RPMI7951 (cell line): ENCODE results near the gene ISG15. TPM values are rescaled to one million over a fixed set of nuclear protein-coding genes. Genes with fewer than 3 reads are reported as not detected.
"Not testable (repeated sequence)": the region's sequence is repeated elsewhere in the genome, so short reads cannot be mapped to it uniquely, and the experiment has no call there.

ENCODE experiments used
- DNase-seq: peaks from one replicate; pipeline ENCODE4 v3.0.0-alpha.2; 2012; ENCODE audit warnings: low read depth
- total RNA-seq: library from RNA; depleted of rRNA; stranded (reverse); fragments of >200 nt; shearing (Covaris generic); gene quantifications from 2 replicates; pipeline ENCODE4 v1.2.3, GENCODE V29; 2014

ISG15 gene
- total RNA-seq, 1 experiment from 2014 or later: 77.9 TPM

DNA sequence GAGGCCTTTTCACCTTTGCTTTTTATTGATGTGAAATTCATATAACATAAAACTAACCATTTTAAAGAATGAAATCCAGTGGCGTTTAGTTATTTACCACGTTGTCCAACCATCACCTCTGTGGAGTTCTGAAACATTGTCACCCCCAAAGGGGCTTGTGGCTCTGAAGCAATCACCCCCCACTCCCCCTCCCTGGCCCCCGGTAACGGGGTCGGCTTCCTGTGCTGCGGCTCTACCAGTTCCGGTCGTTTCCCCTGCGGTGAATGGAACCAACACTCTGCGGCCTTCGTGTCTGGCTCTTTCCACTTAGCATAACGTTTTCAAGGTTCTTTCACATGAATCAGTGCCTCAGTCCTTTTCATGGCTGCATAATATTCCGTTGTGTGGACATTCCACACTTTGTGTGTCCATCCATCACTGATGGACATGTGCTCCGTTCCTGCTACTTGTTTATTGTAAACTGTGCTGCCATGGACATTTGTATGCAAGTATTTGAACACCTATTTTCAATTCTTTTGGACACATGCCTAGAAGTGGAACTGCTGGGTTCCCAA lies 1.8 kb upstream of the ISG15 start:
- DNase-seq: no peak

DNA sequence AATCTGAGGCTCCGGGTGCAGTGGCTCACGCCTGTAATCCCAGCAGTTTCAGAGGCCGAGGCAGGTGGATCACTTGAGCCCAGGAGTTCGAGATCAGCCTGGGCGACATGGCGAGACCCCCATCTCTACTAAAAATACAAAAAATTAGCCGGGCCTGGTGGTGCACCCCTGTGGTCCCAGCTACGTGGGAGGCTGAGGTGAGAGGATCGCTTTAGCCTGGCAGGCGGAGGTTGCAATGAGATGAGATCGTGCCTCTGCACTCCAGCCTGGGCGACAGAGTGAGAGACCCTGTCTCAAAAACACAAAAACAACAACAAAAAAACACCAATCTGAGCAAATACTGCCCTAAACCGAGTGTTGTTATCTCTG lies 577 bp upstream of the ISG15 start:
- DNase-seq: not testable (repeated sequence)

DNA sequence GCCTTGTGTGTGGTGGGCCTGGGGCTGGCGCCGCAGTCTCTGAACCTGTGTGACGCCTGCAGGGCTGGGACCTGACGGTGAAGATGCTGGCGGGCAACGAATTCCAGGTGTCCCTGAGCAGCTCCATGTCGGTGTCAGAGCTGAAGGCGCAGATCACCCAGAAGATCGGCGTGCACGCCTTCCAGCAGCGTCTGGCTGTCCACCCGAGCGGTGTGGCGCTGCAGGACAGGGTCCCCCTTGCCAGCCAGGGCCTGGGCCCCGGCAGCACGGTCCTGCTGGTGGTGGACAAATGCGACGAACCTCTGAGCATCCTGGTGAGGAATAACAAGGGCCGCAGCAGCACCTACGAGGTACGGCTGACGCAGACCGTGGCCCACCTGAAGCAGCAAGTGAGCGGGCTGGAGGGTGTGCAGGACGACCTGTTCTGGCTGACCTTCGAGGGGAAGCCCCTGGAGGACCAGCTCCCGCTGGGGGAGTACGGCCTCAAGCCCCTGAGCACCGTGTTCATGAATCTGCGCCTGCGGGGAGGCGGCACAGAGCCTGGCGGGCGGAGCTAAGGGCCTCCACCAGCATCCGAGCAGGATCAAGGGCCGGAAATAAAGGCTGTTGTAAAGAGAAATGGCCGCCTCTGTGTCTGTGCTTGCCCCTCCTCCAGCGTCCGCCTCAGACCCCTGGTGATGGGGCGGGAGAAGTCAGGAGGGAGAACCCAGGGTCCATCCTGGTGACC lies 788 bp downstream of the ISG15 start:
- DNase-seq: no peak

DNA sequence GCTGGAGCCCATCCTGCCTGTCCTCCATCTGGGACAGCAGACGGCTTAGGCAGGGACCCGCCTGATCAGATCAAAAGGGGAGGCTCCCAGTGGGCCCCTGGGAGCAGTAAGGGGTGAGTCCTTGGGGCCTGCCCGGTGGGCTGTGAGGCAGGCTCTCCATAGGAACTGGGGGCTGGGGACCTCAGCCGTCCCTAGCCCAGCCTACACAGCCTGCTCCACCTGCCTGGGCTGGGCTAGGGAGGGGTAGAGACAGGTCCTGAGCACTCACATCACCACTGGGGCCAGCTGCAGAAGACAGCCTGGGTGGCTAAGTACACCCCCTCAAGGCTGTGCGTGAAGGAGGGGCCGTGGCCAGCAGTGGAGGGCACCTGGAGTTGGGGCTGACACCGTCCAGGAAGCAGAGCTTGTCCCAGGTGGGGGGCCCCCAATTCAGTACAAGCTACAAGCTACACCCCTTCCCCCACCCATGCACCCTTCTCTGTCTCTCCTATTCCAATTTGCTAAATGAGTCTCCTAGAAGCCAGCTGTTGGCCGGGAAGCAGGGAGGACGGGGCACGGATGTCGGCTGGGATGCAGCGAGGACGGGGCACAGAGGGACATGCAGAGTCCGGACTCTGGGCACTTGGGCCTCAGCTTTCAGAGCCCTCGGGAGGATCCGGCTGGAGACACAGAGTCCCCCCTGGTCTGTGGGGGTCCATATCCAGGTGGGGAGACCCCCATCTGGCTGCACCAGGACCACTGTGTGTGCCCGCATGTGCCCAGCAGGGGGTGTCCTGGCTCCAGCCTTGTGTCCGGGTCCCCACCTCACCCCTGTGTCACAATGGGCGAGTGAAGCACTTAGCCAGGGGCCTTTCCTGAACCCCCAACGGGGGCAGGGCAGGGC lies 1.7 kb downstream of the ISG15 start:
- no peak for DNase-seq

DNA sequence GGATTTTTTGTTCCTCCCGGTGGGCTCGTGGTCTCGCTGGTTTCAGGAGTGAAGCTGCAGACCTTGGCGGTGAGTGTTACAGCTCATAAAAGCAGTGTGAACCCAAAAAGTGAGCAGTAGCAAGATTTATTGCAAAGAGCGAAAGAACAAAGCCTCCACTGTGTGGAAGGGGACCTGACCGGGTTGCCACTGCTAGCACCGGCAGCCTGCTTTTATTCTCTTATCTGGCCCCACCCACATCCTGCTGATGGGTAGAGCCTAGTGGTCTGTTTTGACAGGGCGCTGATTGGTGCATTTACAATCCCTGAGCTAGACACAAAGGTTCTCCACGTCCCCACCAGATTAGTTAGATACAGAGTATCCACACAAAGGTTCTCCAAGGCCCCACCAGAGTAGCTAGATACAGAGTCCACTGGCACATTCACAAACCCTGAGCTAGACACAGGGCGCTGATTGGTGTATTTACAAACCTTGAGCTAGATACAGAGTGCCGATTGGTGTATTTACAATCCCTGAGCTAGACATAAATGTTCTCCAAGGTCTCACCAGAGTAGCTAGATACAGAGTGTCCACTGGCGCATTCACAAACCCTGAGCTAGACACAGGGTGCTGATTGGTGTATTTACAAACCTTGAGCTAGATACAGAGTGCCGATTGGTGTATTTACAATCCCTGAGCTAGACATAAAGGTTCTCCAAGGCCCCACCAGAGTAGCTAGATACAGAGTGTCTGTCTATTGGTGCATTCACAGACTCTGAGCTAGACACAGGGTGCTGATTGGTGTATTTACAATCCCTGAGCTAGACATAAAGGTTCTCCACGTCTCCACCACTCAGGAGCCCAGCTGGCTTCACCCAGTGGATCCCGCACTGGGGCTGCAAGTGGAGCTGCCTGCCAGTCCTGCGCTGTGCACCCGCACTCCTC lies 4.4 kb downstream of the ISG15 start:
- not testable (repeated sequence) for DNase-seq

DNA sequence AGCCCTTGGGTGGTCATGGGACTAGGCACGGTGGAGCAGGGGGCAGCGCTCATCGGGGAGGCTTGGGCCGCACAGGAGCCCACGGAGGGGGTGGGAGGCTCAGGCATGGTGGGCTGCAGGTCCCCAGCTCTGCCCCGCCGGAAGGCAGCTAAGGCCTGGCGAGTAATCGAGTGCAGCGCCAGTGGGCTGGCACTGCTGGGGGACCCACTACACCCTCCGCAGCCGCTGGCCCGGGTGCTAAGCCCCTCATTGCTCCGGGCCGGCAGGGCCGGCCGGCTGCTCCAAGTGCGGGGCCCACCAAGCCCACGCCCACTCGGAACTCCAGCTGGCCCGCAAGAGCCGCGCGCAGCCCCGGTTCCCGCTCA lies 5.0 kb downstream of the ISG15 start:
- DNase-seq: not testable (repeated sequence)

DNA sequence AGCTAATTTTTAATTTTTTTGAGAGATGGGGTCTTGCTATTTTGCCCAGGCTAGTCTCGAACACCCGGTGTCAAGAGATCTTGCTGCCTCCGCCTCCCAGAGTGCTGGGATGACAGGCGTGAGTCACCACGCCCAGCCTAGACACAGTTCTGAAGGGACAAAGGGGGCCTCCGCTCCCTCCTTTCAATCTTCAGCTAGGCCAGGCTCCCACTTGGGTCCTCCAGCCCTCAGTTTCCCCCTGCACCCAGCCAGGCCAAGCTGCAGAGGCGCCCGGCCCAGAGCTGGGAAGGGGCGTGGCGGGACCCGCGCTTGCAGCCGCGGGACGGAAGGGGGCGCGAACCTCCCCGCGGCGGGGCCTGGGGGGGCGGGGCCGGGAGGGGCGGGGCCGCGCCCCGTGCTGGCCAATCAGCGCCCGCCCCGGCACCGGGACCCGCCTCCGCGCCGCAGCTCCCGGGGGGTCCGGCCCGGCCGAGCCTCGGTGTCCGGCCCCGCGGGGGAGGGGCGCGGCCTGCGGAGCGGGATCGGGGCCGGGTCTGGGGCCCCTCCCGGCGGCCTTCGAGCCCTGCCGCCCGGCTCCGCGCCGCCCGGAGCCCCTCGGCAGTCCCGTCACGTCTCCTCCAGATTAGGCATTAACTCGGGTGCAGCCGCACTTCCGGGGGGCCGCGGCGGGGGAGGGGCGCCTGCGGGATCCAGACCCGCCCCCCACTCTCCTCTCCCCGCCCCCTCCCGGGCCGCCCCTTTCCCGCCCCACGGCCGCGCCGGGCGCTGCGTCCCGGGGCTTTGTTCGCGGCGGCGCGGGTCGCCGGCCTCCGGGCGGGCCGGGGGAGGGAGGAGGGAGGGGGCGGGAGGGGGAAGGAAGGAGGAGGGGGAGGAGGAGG lies 6.1 kb downstream of the ISG15 start:
- peak; percentile 81 for DNase-seq

DNA sequence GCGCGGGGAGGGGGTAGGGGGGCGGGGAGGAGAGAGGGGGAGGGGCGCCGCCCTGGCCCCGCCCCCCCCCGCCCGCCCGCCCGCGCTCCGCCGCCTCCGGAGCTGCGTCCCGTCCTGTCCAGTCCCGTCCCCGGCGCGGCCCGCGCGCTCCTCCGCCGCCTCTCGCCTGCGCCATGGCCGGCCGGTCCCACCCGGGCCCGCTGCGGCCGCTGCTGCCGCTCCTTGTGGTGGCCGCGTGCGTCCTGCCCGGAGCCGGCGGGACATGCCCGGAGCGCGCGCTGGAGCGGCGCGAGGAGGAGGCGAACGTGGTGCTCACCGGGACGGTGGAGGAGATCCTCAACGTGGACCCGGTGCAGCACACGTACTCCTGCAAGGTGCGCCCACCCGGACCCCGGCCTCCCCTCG lies 6.7 kb downstream of the ISG15 start, which contains the start of gene AGRN:
AGRN (plus strand) TSS at position 121 of the 405 bp plus-strand sequence; CDS start at position 174, 53 bp downstream.
- DNase-seq: peak; percentile 32

DNA sequence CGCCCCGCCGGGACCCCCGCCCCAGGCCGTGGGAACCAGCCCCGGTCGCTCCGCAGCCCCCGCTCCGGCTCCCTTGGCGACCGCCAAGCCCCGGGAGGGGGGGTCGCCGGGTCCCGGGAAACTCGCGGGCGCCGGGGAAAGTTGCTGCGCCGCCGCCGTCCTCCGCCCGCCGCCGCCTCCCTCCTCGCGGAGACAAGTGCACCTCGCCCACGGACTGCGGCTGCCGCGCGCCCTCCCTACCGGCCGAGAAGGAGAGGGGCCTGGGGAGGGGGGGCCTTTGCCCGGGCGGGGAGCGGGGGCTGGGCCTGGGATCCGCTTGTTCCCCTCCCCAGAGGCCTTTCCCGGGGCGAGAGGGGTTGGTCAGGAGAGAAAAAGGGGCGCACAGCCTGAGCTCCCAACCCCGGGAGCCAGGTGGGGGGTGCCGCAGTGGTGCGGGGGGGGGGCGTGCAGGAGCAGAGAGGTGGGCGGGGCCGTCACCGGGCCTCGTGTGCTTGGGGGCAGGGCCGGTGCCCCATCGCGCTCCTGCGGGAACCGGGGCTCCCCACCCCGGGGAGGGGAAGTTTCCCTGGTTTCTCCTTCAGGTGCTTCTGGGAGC lies 7.2 kb downstream of the ISG15 start:
- DNase-seq: no peak

DNA sequence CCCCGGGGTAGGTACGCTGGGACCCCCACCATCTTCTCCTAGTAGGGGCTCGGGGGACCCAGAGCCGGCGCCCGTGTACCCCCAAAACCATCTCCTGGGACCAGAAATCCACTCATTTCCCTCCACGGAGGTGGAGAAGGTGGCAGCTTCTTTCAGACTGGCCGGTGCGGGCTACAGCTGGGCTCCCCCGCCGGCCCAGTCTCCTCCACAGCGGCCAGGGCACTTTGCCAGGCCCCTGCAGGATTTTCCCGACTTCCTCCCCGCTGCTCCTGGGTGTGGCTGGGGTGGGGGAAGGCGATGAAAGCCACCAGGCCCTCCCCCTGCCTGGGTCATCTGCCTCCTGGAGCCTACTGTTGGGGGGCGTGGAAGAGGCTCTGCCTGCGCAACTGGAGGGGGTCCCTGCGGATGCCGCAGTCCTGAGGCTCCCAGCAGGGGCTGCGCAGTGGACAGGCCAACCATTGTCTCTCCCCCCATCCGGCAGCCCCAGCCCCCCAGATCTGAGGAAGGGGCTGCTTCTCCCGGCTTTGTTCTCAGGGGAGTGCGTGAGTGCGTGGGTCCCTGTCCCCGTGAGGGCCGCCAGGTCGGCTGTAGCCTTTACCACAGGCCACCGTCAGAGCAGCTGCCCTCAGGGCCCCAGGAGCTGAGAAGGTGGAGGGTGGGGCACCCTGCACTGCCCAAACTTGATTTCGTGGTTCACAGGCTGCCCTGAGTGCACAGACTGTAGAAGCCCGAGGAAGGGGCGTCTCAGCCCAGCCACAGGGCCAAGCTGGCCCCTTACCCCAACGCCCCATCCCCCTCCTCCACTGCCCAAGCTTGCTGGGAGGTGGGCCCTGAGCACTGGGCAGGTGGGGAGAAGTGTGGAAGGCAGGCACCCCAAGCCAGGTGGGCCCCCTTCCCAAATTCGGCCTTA lies 8.0 kb downstream of the ISG15 start:
- DNase-seq: peak; percentile 91

DNA sequence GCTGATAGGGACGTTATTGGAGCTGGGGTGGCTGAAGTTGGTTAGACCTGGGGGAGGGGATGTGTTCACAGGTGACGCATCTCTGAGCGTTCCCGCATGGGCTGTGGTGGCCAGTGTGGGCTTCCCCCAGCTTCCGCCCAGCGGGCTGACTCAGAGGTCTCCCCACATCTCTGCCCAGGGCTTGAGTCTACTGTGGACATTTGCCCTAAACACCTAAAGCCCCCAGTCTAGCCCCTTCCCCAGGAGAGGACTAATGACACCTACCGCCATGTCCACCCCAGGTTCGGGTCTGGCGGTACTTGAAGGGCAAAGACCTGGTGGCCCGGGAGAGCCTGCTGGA lies 8.6 kb downstream of the ISG15 start:
- peak; percentile 79 for DNase-seq

DNA sequence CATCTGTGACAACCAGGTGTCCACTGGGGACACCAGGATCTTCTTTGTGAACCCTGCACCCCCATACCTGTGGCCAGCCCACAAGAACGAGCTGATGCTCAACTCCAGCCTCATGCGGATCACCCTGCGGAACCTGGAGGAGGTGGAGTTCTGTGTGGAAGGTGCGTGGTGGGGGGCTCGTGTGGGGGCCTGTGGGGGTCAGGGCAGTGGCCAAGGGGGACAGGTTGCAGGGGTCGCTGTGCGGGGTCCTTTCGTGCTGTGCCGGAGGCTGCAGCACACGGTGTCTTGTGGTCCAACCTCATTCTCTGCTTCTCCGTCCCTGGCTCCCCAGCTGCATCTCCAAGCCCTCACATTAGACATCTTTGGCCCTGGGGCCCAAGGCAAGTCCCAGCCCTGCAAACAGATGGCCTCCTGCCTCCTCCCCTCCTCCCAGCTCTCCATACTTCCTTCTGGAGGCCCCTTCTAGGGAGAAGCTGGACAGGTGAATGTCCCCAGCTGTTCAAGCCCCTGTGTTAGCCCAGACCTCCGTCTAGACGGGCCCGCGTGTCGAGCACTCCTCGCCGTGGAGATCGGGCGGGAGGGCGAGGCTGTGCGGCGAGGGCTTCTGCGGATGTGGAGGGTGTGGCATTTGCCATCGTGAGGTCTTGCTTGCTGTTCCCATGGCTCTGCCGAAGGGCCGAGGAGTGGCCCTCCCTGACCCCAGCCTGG lies 9.2 kb downstream of the ISG15 start:
- no peak for DNase-seq

DNA sequence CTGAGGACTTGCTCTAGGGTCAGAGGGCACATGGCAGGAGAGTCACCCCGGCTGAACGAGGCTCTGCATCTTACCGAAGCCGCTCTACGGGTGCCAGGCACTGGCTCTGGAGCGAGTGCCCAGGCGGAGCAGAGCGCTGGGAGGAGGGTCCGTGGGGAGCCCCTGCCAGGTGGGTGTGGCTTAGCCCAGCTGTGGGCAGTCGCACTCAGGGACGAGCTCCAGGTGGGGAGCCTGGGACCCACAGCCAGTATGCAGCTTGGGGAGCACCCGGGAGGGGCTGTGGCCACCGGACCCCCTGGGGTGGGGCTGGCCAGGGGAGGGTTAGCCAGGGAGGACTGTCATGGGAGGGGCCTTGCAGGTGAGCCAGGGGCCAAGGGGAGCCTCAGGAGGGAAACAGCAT lies 10.4 kb downstream of the ISG15 start:
- DNase-seq: no peak

DNA sequence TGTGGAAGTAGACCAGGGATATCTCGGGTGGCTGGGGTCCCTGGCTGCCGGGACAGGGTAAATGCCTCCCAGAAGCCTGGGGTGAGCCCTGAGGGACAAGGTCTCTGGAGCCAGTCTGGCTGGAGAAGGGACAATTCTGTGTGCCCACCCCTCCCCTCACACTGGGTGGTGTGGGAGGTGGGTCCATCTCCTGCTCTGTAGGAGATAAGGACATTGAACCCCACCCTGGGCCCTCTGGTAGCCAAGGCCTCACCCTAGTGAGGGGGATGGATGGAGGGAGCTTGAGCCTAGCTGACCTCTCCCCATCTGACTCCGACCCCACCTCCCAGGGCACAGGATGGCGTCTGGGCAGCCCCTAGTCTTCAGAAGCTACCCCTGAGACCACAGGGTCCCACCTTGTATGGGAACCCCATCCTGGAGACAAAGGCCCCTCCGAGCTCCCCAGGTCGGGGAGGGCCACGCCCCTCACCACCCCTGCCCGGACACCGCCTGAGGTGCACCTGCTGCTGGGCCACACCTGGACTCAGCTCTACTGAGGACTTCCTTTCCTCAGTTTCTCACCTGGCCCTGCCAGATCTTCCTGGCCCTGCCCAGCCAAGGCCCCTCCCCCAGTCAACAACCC lies 11.0 kb downstream of the ISG15 start:
- DNase-seq: no peak

DNA sequence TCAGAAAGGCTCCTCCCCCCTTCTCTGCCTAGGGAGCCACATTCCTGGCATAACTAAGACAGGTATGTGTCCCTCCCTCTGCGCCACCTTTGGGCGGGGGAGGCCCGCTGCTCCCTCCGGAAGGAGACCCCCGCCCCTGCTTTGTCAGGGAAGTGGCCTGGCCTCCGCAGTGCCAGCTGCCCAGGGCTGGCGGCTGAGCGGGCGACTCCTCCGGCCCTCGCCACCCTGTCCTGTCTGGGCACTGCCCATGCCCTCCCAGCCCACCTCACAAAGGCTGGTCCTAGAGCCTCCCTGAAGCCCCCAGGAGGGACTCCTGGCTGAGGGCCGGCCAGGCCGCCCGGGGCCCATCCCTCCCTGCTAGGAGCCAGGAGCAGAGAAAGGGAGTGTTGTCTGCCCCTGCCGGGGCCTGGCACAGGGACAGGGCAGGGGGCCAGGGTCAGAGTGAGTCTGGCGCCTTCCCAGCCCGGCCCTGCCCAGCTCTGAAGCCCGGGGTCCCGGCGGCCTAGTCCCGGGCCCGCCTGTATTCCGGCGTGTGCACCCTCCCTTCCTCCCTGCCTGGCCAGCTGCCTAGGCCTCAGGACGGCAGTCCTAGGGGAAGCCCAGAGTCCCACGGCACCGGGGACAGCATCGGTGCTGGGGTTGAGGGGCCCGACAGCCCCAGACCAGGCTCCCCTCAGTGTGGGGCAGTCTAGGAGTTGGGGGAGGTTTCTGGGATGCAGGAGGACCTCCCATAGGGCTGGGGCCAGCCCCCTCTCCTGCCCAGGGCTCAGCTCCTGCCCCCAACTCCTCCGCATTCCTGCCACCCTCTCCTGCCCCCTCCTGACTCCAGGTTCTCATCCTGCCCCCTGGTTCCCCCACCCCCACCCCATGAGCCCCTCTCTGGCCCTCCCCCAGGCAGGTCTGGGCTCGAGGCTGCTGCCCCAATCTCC lies 11.7 kb downstream of the ISG15 start:
- no peak for DNase-seq

DNA sequence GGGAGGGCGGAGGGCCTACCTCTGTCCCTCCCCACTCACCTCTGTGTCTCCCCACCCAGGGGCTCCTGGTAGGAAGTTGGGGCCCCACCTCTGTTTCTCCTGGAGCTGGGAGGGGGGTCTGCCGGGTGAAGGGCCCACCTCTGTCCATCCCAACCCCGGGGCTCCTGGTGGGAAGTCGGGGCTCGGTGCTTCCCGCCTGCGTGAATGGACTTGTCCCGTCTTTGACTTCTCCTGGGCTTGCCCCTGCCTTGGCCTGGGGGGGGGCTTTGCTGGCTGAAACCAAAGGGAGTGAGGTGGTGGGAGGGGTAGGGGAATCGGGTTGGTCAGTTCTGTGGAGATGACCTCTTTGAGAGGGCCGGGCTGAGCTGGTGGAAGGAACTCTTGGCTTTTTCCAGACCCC lies 12.4 kb downstream of the ISG15 start:
- no peak for DNase-seq
